NCI-H345 treated with DMSO at 0.1 percent for 48 hours (cell line): ENCODE measurements around the gene CLVS2.
A peak's percentile ranks its signal among the peaks of the same experiment; 100 is the strongest.

Experiments
- DNase-seq: peaks from one replicate; lab custom pipeline; 2025; ENCODE audit not compliant: unreplicated experiment; lab: John Stamatoyannopoulos, UW

The CLVS2 gene, protein sequence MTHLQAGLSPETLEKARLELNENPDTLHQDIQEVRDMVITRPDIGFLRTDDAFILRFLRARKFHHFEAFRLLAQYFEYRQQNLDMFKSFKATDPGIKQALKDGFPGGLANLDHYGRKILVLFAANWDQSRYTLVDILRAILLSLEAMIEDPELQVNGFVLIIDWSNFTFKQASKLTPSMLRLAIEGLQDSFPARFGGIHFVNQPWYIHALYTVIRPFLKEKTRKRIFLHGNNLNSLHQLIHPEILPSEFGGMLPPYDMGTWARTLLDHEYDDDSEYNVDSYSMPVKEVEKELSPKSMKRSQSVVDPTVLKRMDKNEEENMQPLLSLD

GRCh38 chr6:122995921-122996793, at the start of gene CLVS2:
CLVS2 (plus strand) TSS chr6:122996235; CDS start chr6:122997778, 1,543 bp downstream.
- DNase-seq, result peak; percentile 65

DNA sequence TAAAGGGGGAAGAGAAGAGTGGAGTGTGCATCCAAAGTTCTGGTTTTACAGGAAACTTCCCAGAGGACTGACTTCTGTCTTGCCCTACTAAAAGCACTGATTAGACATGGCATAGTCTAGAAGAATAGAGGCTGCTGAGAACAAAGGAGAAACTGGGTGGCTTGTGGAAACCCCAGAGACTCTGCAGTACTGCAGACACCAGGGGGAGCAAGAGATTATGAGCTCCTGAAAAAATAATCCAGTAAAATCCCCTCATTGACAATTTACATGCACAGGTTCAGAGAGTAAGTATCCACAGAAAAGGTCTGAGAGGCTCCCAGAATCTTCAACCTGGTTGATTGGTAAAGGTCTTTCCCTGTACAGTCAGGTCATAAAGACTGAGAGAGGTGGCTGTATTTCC, 48.7 kb upstream of the CLVS2 start:
- DNase-seq, result no peak

- DNase-seq, result no peak
Measured at GRCh38 chr6:122953766-122954165, 42.3 kb upstream of the CLVS2 start.

DNA sequence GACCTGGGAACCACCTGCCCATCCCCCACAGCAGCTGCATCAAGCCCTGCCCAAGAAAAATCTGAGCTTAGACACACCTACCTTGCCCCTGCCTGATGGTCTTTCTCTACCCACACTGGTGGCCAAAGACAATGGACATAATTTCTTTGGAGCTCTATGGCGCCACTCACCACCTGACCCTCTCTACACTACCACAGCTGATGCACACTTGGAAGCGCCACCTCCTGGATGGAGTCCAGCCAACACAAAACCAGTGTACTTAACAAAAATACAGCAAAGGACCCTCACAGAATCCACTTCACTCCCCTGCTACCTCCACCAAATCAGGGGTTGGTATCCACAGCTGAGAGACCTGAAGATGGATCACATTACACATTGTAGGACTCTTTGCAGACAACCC, 39.7 kb upstream of the CLVS2 start:
- DNase-seq, result no peak

- no peak for DNase-seq
Measured at GRCh38 chr6:122962000-122962624, 33.9 kb upstream of the CLVS2 start.

GRCh38 chr6:122969999-122970533, 26.0 kb upstream of the CLVS2 start:
- no peak for DNase-seq

DNA sequence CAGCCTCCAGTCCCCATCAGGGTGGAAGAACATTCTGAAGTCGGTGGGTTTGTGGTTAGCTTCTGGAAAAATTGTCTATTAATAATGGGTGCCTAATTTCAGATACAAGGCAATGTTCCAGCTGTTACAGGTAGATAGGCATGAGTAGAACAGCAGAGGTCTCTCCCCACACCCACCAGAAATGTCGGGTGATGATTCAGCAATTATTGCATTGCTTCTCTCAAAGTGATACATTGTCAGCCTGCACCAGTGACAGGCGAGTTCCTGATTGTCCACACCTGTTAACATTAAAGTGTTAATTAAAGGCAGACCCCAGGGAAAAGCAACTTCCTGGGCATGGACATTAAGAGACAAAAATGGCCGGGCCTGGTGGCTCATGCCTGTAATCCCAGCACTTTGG, 18.9 kb upstream of the CLVS2 start:
- DNase-seq, result no peak

- DNase-seq, result no peak
Measured at GRCh38 chr6:122984393-122984792, 11.6 kb upstream of the CLVS2 start.

DNA sequence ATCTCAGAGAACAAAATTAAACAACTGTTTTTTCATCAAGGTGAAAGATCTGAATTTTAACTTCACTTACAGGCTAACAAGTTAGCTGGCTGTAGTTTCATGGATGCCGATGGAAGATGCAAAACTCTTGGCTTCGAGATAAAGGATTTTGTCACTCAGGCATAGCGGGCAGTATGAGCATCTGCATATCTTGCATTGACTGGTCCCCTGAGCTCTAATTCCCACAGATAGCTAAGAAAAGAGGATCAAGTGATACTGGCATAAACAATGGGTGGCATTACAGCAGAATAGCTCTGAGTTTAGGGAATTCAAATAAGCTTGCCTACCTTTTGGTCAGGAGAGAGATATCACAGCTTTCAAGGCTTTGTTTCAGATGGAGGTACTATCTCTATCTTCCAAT, 1.8 kb upstream of the CLVS2 start:
- no peak for DNase-seq

- DNase-seq, result no peak
Measured at GRCh38 chr6:122996794-122997505, 915 bp downstream of the CLVS2 start.

- no peak for DNase-seq
Measured at GRCh38 chr6:122997541-122998150, 1.6 kb downstream of the CLVS2 start.

GRCh38 chr6:122998403-122998975, 2.5 kb downstream of the CLVS2 start:
- no peak for DNase-seq

DNA sequence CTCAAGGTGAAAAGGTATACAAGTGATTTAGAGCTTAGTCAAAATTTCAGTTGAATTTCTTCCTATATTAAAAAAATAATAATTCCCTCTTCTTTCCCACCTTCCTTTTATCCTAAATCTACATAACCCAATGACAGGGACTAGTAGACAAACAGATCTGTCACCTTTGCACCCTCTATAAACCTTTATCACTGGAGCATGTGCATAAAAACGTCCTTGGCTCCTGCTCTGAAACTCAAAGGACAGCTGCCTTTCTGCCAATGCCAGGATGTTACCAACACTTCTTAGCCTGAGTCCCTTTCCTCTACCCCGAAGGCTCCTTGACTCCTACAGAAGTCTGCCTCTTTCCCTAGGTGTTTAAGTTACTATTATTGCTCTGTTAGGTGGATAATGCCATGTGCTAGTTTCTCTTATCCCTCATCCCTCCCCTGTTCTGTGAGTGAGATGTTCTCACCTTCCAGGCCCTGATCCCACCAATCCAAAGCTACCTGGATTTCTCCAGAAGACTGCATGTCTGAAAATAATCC, 4.3 kb downstream of the CLVS2 start:
- no peak for DNase-seq

DNA sequence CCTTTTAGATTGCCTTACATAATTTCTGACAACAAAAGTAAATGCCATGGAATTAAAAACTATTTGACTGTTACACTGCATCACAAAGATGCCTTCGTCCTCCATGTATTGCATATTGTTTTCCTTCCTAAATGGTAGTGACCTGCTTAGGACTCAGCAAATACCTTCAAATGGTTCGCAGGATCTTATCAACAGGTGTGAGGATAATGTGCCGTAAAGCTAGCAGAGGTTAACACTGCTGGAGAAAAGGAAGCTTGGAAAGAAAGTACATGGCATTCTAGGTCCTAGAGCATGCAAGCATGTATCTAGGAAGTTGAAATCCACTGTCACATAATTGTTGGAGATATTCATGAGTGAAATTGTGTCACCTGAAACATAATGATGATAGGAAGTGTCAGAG, 5.5 kb downstream of the CLVS2 start:
- no peak for DNase-seq

GRCh38 chr6:123007885-123008284, 11.8 kb downstream of the CLVS2 start:
- DNase-seq, result no peak

DNA sequence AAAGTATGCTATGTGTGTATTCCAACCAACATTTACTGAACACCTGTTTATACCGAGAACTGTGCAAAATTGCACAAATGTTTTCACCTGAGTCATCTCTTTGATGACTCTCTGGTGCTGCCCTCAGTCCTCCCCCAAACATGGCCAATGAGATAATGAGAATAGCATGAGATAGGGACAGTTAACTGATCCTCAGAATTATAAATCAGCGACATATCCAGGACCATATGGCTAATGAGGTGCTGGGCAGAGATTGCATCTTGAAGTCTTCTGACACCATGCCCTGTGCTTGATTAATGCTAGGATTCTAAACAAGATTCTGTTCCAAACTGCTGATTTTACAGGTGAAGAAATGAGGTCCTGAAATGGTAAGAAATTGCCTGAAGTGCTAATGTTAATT, 13.0 kb downstream of the CLVS2 start:
- no peak for DNase-seq

DNA sequence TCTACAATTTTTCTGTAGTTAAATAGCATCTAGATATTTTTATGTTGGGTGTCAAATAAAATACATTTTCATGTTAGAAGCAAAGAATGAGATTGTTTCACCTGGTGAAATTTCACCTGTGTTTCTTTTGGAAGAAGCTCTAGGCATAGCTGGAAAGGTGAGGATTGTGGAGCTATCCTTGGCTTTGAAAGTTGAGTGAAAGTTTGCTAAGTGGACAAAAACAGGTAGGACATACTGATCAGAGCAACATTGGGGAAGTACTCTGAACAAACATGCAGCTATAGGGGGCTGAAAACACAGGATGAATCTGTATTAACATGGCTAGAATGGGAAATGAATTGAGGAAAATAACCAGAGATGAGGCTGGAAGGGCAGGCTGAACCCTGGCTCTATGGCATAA, 18.8 kb downstream of the CLVS2 start:
- no peak for DNase-seq

- no peak for DNase-seq
Measured at GRCh38 chr6:123016431-123017103, 20.5 kb downstream of the CLVS2 start.

DNA sequence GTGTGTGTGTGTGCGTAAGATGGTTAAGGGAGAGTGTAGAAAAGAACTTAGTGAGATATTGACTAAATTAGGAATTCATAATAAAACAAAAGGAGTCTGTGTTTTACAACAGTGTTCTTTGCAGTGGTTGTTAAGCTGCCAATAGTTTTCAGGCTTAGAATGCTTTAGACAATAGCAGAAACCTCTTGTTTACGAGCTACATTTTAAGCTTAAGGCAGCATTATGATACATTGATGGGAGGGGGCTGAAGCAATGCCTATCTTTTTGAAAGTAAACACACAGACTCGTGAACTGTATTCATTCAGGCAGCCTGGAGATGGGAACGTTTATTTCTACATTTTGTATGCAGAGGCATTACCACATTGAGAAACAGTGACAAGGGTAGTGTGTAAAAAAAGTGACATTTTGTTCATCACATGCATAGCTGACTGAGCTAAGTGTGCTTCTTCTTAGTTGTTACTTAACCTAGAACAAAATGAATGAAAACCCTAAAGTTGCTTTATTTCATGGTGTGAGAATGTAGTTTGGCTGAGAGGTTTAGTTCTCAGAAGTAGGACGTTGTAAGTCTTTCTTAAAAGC, 21.2 kb downstream of the CLVS2 start:
- no peak for DNase-seq
